Measurements from ENCODE around the gene USP5. TPM values are rescaled to one million over a fixed set of nuclear protein-coding genes. Genes with fewer than 3 reads are reported as not detected.

The USP5 gene
- total and polyA plus RNA-seq, 2 experiments from 2014 or later: 73.2 to 96.2 TPM

DNA sequence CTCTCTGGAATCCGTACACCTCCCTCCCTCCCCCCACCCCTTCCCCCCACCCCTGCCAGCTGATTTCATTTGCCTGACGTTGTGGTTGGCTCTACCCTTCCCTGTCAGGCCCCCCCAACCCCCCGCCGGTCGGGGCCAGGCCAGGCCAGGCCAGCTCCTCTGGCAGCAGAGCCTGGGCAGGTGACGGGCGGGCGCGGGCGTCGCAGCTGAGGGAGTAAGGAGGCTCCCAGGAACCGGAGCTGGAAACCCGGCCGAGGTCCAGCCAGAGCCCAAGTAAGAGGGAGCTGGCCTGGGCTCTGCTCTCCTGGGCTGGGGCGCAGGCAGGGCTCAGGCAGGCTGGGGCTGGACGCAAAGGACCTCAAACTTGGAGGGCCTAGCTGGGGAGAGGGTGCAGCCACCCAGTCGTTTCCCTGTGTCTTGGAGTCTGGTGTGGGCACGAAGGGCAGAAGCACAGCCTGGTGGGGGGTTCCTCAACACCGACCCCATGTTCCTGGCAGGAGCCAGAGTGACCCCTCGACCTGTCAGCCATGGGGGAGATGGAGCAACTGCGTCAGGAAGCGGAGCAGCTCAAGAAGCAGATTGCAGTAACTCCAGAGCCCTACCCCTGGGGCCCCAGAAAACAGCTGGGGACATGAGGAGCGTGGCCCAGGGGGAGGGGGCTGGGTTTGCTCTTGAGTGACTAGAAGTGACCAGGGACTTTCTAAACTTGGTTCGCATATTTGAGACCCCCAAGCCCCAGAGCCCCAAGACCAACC is 11.0 kb upstream of the USP5 start, which contains the start of gene GNB3:
Gene GNB3 (plus strand): TSS at position 165 of the 755 bp plus-strand sequence. CDS start 363 bp downstream, at position 528.
- H3K9me2 ChIP-seq (ENCODE audit: insufficient read depth): no peaks in the 10 kb centered on the region
- H3K4me2 ChIP-seq (ENCODE audit: unreplicated experiment): no peak within 1 kb of the TSS
- 76 to 86% methylated on average over 19 to 24 of the region's 24 CpGs for WGBS, 2 experiments (ENCODE audit: low coverage in 1 of 2, low lambda C conversion rate in 2 of 2, missing lambda C conversion rate in 2 of 2)
- no peaks in the 10 kb centered on the region for H3K9me3 ChIP-seq (ENCODE audit: low read depth)
- no peak within 1 kb of the TSS for H2AFZ ChIP-seq
- peaks cover 11% of the 10 kb centered on the region; the same call in 1 of the 2 replicates for H3K36me3 ChIP-seq (ENCODE audit: low read depth)
- H3K27ac ChIP-seq: no peak within 1 kb of the TSS
- no peaks in the 10 kb centered on the region for H3K27me3 ChIP-seq (replicated peaks; ENCODE audit: insufficient read depth)
- H3K4me1 ChIP-seq (ENCODE audit: insufficient read depth): no peaks in the 10 kb centered on the region
- no peak for TF ChIP-seq EZH2 (IDR thresholded peaks at IDR 0.05; ENCODE audit: insufficient read depth, poor library complexity, severe bottlenecking)
- no peak for TF ChIP-seq EZH2phosphoT487 (IDR thresholded peaks at IDR 0.05; ENCODE audit: insufficient read depth, low read depth)
- H4K20me1 ChIP-seq (ENCODE audit: insufficient read depth): no peaks in the 10 kb centered on the region
- in situ Hi-C loops (cut with MboI): no loop called here
- no peak within 1 kb of the TSS for H3K9ac ChIP-seq
- no peaks in the 10 kb centered on the region for H3F3A ChIP-seq (ENCODE audit: insufficient read depth)
- no peak within 1 kb of the TSS for H3K4me3 ChIP-seq
- no peaks in the 10 kb centered on the region for H3K79me2 ChIP-seq (ENCODE audit: insufficient read depth)
- DNase-seq: no peak

DNA sequence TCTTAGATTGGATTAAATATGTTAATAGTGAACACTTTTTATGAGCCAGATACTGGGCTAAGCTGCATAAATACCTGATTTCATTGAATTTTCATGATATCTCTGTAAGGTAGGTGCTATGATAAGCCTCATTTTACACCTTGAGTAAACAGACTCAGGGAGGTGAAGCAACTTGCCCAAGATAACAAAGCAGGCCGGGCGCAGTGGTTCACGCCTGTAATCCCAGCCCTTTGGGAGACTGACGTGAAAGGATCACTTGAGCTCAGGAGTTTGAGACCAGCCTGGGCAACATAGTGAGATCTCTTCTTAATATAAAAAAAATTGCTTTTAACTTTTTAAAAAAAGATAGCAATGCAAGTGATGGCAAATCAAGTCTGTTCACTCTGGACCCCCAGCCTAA is 9.9 kb upstream of the USP5 start:
- Histone ChIP-seq H4K20me1 (ENCODE audit: insufficient read depth) (no peaks in the 10 kb centered on the region), H3K4me2 (ENCODE audit: unreplicated experiment) (no peak overlapping the region), H3K9ac (no peak overlapping the region), H3K9me2 (ENCODE audit: insufficient read depth) (no peaks in the 10 kb centered on the region), H3K79me2 (ENCODE audit: insufficient read depth) (peaks cover 4% of the 10 kb centered on the region; the same call in 1 of the 2 replicates), H3K4me1 (ENCODE audit: insufficient read depth) (no peaks in the 10 kb centered on the region), H3F3A (ENCODE audit: insufficient read depth) (no peaks in the 10 kb centered on the region), H3K9me3 (ENCODE audit: low read depth) (no peaks in the 10 kb centered on the region), H3K4me3 (no peak overlapping the region), H2AFZ (no peak overlapping the region), H3K27me3 (replicated peaks; ENCODE audit: insufficient read depth) (no peaks in the 10 kb centered on the region), H3K27ac (no peak overlapping the region), H3K36me3 (ENCODE audit: low read depth) (peaks cover 13% of the 10 kb centered on the region; the same call in 1 of the 2 replicates)
- no peak for DNase-seq
- TF ChIP-seq EZH2 (IDR thresholded peaks at IDR 0.05; ENCODE audit: insufficient read depth, poor library complexity, severe bottlenecking) (no peak), EZH2phosphoT487 (IDR thresholded peaks at IDR 0.05; ENCODE audit: insufficient read depth, low read depth) (no peak)
- WGBS, 2 experiments (ENCODE audit: low coverage in 1 of 2, low lambda C conversion rate in 2 of 2, missing lambda C conversion rate in 2 of 2): 96% methylated on average over 4 of the region's 4 CpGs
- in situ Hi-C loops (cut with MboI): no loop called here

DNA sequence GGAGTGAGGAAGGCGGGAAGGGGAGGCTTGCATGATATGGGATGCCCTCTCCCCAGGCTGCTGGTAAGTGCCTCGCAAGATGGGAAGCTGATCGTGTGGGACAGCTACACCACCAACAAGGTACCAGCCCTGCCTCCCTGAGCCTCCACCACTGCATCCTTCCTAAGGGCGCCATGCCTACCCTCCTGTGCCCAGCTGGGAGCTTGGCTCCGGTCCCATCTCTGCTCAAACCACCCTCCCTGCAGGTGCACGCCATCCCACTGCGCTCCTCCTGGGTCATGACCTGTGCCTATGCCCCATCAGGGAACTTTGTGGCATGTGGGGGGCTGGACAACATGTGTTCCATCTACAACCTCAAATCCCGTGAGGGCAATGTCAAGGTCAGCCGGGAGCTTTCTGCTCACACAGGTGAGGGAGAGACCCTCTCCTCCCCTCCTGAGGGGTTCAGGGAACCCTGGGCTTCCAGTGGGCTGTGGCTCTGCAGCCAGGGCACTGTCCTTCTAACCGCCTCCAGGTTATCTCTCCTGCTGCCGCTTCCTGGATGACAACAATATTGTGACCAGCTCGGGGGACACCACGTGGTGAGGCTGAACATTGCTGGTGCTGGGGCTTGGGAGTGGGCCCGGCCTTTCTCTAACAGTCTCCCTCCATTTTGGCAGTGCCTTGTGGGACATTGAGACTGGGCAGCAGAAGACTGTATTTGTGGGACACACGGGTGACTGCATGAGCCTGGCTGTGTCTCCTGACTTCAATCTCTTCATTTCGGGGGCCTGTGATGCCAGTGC is 8.6 kb upstream of the USP5 start:
- H3K9me2 ChIP-seq (ENCODE audit: insufficient read depth): no peaks in the 10 kb centered on the region
- DNase-seq: no peak
- no peaks in the 10 kb centered on the region for H4K20me1 ChIP-seq (ENCODE audit: insufficient read depth)
- H3F3A ChIP-seq (ENCODE audit: insufficient read depth): no peaks in the 10 kb centered on the region
- H3K36me3 ChIP-seq (ENCODE audit: low read depth): peaks cover 22% of the 10 kb centered on the region; the same call in 1 of the 2 replicates
- no peak overlapping the region for H3K4me3 ChIP-seq
- H3K9me3 ChIP-seq (ENCODE audit: low read depth): no peaks in the 10 kb centered on the region
- no peak overlapping the region for H3K27ac ChIP-seq
- TF ChIP-seq EZH2phosphoT487 (IDR thresholded peaks at IDR 0.05; ENCODE audit: insufficient read depth, low read depth) (no peak), EZH2 (IDR thresholded peaks at IDR 0.05; ENCODE audit: insufficient read depth, poor library complexity, severe bottlenecking) (no peak)
- in situ Hi-C loops (cut with MboI): no loop called here
- no peaks in the 10 kb centered on the region for H3K4me1 ChIP-seq (ENCODE audit: insufficient read depth)
- H3K27me3 ChIP-seq (replicated peaks; ENCODE audit: insufficient read depth): no peaks in the 10 kb centered on the region
- no peak overlapping the region for H3K9ac ChIP-seq
- peaks cover 13% of the 10 kb centered on the region; the same call in 1 of the 2 replicates for H3K79me2 ChIP-seq (ENCODE audit: insufficient read depth)
- no peak overlapping the region for H3K4me2 ChIP-seq (ENCODE audit: unreplicated experiment)
- H2AFZ ChIP-seq: no peak overlapping the region
- 82 to 87% methylated on average over 13 to 16 of the region's 16 CpGs for WGBS, 2 experiments (ENCODE audit: low coverage in 1 of 2, low lambda C conversion rate in 2 of 2, missing lambda C conversion rate in 2 of 2)

DNA sequence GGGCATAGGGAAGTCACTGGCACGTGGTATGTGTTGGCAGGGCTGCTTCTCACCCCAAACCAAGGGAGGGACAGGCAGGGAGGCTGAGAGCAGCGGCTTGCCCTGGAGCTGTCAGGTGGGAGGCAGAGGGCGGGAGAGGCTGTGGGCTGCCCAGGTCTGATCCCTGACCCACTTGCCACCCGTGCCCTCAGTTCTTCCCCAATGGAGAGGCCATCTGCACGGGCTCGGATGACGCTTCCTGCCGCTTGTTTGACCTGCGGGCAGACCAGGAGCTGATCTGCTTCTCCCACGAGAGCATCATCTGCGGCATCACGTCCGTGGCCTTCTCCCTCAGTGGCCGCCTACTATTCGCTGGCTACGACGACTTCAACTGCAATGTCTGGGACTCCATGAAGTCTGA is 6.6 kb upstream of the USP5 start:
- H3K9ac ChIP-seq: no peak overlapping the region
- H3K4me2 ChIP-seq (ENCODE audit: unreplicated experiment): no peak overlapping the region
- H3K9me2 ChIP-seq (ENCODE audit: insufficient read depth): no peaks in the 10 kb centered on the region
- peaks cover 28% of the 10 kb centered on the region for H3K79me2 ChIP-seq (ENCODE audit: insufficient read depth)
- no peak overlapping the region for H2AFZ ChIP-seq
- in situ Hi-C loops (cut with MboI): no loop called here
- no peak overlapping the region for H3K27ac ChIP-seq
- no peaks in the 10 kb centered on the region for H3K9me3 ChIP-seq (ENCODE audit: low read depth)
- no peaks in the 10 kb centered on the region for H4K20me1 ChIP-seq (ENCODE audit: insufficient read depth)
- H3K4me1 ChIP-seq (ENCODE audit: insufficient read depth): no peaks in the 10 kb centered on the region
- DNase-seq: no peak
- H3F3A ChIP-seq (ENCODE audit: insufficient read depth): no peaks in the 10 kb centered on the region
- no peak overlapping the region for H3K4me3 ChIP-seq
- TF ChIP-seq EZH2phosphoT487 (IDR thresholded peaks at IDR 0.05; ENCODE audit: insufficient read depth, low read depth) (no peak), EZH2 (IDR thresholded peaks at IDR 0.05; ENCODE audit: insufficient read depth, poor library complexity, severe bottlenecking) (no peak)
- 92 to 93% methylated on average over 17 of the region's 17 CpGs for WGBS, 2 experiments (ENCODE audit: low coverage in 1 of 2, low lambda C conversion rate in 2 of 2, missing lambda C conversion rate in 2 of 2)
- H3K27me3 ChIP-seq (replicated peaks; ENCODE audit: insufficient read depth): no peaks in the 10 kb centered on the region
- peaks cover 22% of the 10 kb centered on the region; the same call in 1 of the 2 replicates for H3K36me3 ChIP-seq (ENCODE audit: low read depth)

Data from GM23248 (cell line).